Body of pancreas (tissue), 4 donors: ENCODE results near the gene CA9. TPM values are rescaled to one million over a fixed set of nuclear protein-coding genes. Genes with fewer than 3 reads are reported as not detected.

Source experiments
- ATAC-seq: fragments of 150-250 bp; one replicate; pipeline ENCODE4 v1.9.1; 2016
- DNase-seq, 4 donors: peaks; one replicate each; pipeline ENCODE4 v3.0.0-alpha.2; 2019
- H3K27ac ChIP-seq, 4 donors: fragments of 200-600 bp; sonication (generic); 1 replicate in 3 of 4; 2 replicates in 1 of 4; pipeline versions ENCODE4 v1.5.1 to v1.6.1; 2016 to 2019; ENCODE audit warnings: mild to moderate bottlenecking in 1 of 4, mixed read lengths in 1 of 4, moderate library complexity in 1 of 4
- H3K27me3 ChIP-seq, 2 donors: fragments of 200-600 bp; sonication (generic); one replicate each; pipeline ENCODE4 v1.6.0; 2016; ENCODE audit warnings: mild to moderate bottlenecking in 1 of 2
- H3K36me3 ChIP-seq, 2 donors: fragments of 200-600 bp; sonication (generic); replicated peaks in 1 of 2; 2 replicates each; pipeline ENCODE4 v1.5.1; 2016; ENCODE audit warnings: low read depth in 2 of 2; ENCODE audit not compliant: insufficient read depth in 1 of 2
- H3K4me1 ChIP-seq: fragments of 200-600 bp; sonication (generic); one replicate; pipeline ENCODE4 v1.6.0; 2016
- H3K4me3 ChIP-seq, 2 donors: fragments of 200-600 bp; sonication (generic); 1 replicate in 1 of 2; 2 replicates in 1 of 2; pipeline ENCODE4 v1.5.1; 2016 to 2019
- H3K9me3 ChIP-seq, 3 donors: fragments of 200-600 bp; sonication (generic); 1 replicate in 2 of 3; 2 replicates in 1 of 3; pipeline ENCODE4 v1.5.1; 2016
- CTCF ChIP-seq, 7 experiments: fragments of 450-650 bp in 4 of 7; fragments of 200-600 bp in 3 of 7; sonication (generic) in 3 of 7; IDR thresholded peaks; one replicate each; pipeline ENCODE4 v1.5.1; 2016 to 2019; ENCODE audit warnings: antibody characterized with exemption in 7 of 7
- POLR2A ChIP-seq, 3 donors: fragments of 450-650 bp; IDR thresholded peaks; one replicate each; pipeline ENCODE4 v1.6.1; 2016; ENCODE audit warnings: antibody characterized with exemption in 3 of 3, mild to moderate bottlenecking in 2 of 3
- WGBS, 2 donors: methylation state at CpG; one replicate each; pipeline ENCODE4 v1.1.5; 2017; 5-methylcytosine and 5-hydroxymethylcytosine counted together
- intact Hi-C: fragments of 100-400 bp; cut with DNase I; formaldehyde crosslinking; loops from one replicate; pipeline ENCODE4 v1.15.1; 2023
- total RNA-seq, 2 donors: library from RNA; depleted of rRNA; stranded (reverse); fragments of >200 nt; gene quantifications; one replicate each; pipeline ENCODE4 v1.1.0, GENCODE V29; 2016

CA9 gene
- total RNA-seq, 2 donors from 2014 or later = 2.6 to 21.8 TPM

- H3K4me3 ChIP-seq = no peak overlapping the region
- DNase-seq (no peak), ATAC-seq (no peak)
- no peaks in the 10 kb centered on the region for H3K36me3 ChIP-seq
- no peaks in the 10 kb centered on the region for H3K27me3 ChIP-seq
- H3K4me1 ChIP-seq = peaks cover 42% of the 10 kb centered on the region
- intact Hi-C loops = no loop called here
- WGBS, 2 donors = 83 to 88% methylated on average over 12 to 17 of the region's 17 CpGs
- no peaks in the 10 kb centered on the region for H3K9me3 ChIP-seq
- TF ChIP-seq CTCF (IDR thresholded peaks at IDR 0.05) (no peak), POLR2A (IDR thresholded peaks at IDR 0.05) (no peak)
- H3K27ac ChIP-seq = no peak overlapping the region
Measured at GRCh38 chr9:35656348-35656747, 17.4 kb upstream of the CA9 start.

GRCh38 chr9:35656831-35657545 lies 16.7 kb upstream of the CA9 start:
- intact Hi-C loops = no loop called here
- Histone ChIP-seq H3K4me1 (peaks cover 42% of the 10 kb centered on the region), H3K9me3 (no peaks in the 10 kb centered on the region), H3K27ac (peak overlapping the region; percentile 90 to 99 (median 96)), H3K4me3 (no peak overlapping the region), H3K36me3 (no peaks in the 10 kb centered on the region), H3K27me3 (no peaks in the 10 kb centered on the region)
- 26% methylated on average over 25 of the region's 25 CpGs for WGBS, 2 donors
- peak; percentile 12 for ATAC-seq
- DNase-seq = no peak
- no peak for TF ChIP-seq CTCF (IDR thresholded peaks at IDR 0.05)
- TF ChIP-seq POLR2A (IDR thresholded peaks at IDR 0.05) = no peak

GRCh38 chr9:35657546-35658136 lies 16.1 kb upstream of the CA9 start, which contains the start of gene RMRP:
Gene RMRP, minus strand, starts transcription at chr9:35658019.
- H3K36me3 ChIP-seq = no peaks in the 10 kb centered on the region
- WGBS, 2 donors = 1% methylated on average over 20 to 42 of the region's 42 CpGs
- peak within 1 kb of the TSS; percentile 44 to 73 for H3K4me3 ChIP-seq
- H3K27me3 ChIP-seq = no peaks in the 10 kb centered on the region
- TF ChIP-seq POLR2A (IDR thresholded peaks at IDR 0.05) (peak; percentile 82 to 93 (median 91)), CTCF (IDR thresholded peaks at IDR 0.05) (peak in 4 of 7 experiments; percentile 53 to 82 (median 66))
- DNase-seq (peak; percentile 97 to 99 (median 98)), ATAC-seq (peak; percentile 93)
- H3K9me3 ChIP-seq = no peaks in the 10 kb centered on the region
- peak within 1 kb of the TSS; percentile 90 to 99 (median 96) for H3K27ac ChIP-seq
- peaks cover 37% of the 10 kb centered on the region for H3K4me1 ChIP-seq
- intact Hi-C loops = no loop called here

- peak; percentile 82 for ATAC-seq
- peaks cover 37% of the 10 kb centered on the region for H3K4me1 ChIP-seq
- peak within 1 kb of the TSS; percentile 44 to 73 for H3K4me3 ChIP-seq
- peak within 1 kb of the TSS; percentile 90 to 99 (median 96) for H3K27ac ChIP-seq
- WGBS, 2 donors = 0% methylated on average over 9 to 67 of the region's 67 CpGs
- no peaks in the 10 kb centered on the region for H3K36me3 ChIP-seq
- H3K27me3 ChIP-seq = no peaks in the 10 kb centered on the region
- intact Hi-C loops = no loop called here
- TF ChIP-seq CTCF (IDR thresholded peaks at IDR 0.05) (peak; percentile 49 to 83 (median 71)), POLR2A (IDR thresholded peaks at IDR 0.05) (peak; percentile 69 to 88 (median 82))
- DNase-seq = peak; percentile 84 to 90 (median 87)
- no peaks in the 10 kb centered on the region for H3K9me3 ChIP-seq
Measured at GRCh38 chr9:35658137-35658967, 15.4 kb upstream of the CA9 start, which contains the start of gene CCDC107. Gene CCDC107, plus strand, starts transcription at chr9:35658292. Its CDS starts 88 bp downstream, at chr9:35658380.
